K562 (cell line): ENCODE results near the gene TMIGD1.

Experiments
- CTCF ChIP-seq, 3 experiments: IDR thresholded peaks in 2 of 3; conservative IDR thresholded peaks in 1 of 3; 2 replicates each; pipeline ENCODE4 v1.5.1; 2011 to 2012; ENCODE audit warnings: low read length in 3 of 3, mild to moderate bottlenecking in 3 of 3, control low read depth in 2 of 3, improper control_type of control experiment in 1 of 3, inconsistent platforms in 1 of 3, low read depth in 1 of 3, mixed read lengths in 1 of 3, moderate library complexity in 1 of 3; ENCODE audit not compliant: insufficient read depth in 2 of 3
- EZH2 ChIP-seq: IDR thresholded peaks from 2 replicates; pipeline ENCODE4 v1.6.1; 2012; ENCODE audit warnings: low read depth, mild to moderate bottlenecking, inconsistent platforms, low read length, borderline replicate concordance
- FIP1L1 ChIP-seq: fragments of 200-400 bp; formaldehyde crosslinking; IDR thresholded peaks from 2 replicates; pipeline ENCODE4 v1.6.1; 2018; ENCODE audit warnings: mild to moderate bottlenecking, low read depth, low read length; ENCODE audit not compliant: poor library complexity, severe bottlenecking
- FOXA3 ChIP-seq, 2 experiments: fragments of 450-650 bp in 1 of 2; sonication (generic) in 1 of 2; formaldehyde crosslinking; IDR thresholded peaks in 1 of 2; conservative IDR thresholded peaks in 1 of 2; 2 replicates each; pipeline versions ENCODE4 v1.4.0 to v1.8.0; 2020 to 2022; ENCODE audit warnings: mild to moderate bottlenecking in 2 of 2, missing genetic modification reagents in 1 of 2
- JUN ChIP-seq, 2 experiments: sonication (generic) in 1 of 2; formaldehyde crosslinking in 1 of 2; IDR thresholded peaks; 2 replicates each; pipeline versions ENCODE4 v1.6.1 to v1.8.0; 2012 to 2022; ENCODE audit warnings: borderline replicate concordance in 2 of 2, mild to moderate bottlenecking in 2 of 2, improper control_type of control experiment in 1 of 2, low read depth in 1 of 2, low read length in 1 of 2, missing genetic modification reagents in 1 of 2
- MXI1 ChIP-seq: IDR thresholded peaks from 2 replicates; pipeline ENCODE4 v1.6.1; 2011; ENCODE audit warnings: low read depth, mild to moderate bottlenecking, improper control_type of control experiment, low read length
- POLR2A ChIP-seq: fragments of 450-650 bp; conservative IDR thresholded peaks from 2 replicates; pipeline ENCODE4 v1.6.1; 2016
- POLR2AphosphoS5 ChIP-seq: IDR thresholded peaks from 2 replicates; pipeline ENCODE4 v1.6.1; 2011; ENCODE audit warnings: mild to moderate bottlenecking, low read depth, low read length, moderate library complexity; ENCODE audit not compliant: control insufficient read depth, insufficient read depth
- RNF2 ChIP-seq: sonication (generic); IDR thresholded peaks from 2 replicates; pipeline ENCODE4 v1.6.1; 2016
- SETDB1 ChIP-seq: IDR thresholded peaks from one replicate; pipeline ENCODE4 v1.6.1; 2012; ENCODE audit warnings: low read length, control low read depth, inconsistent platforms
- TFAP4 ChIP-seq: sonication (generic); formaldehyde crosslinking; IDR thresholded peaks from 2 replicates; pipeline ENCODE4 v1.8.0; 2022; ENCODE audit warnings: missing genetic modification reagents, mild to moderate bottlenecking, moderate library complexity, borderline replicate concordance
- XRCC5 ChIP-seq: fragments of 200-400 bp; formaldehyde crosslinking; IDR thresholded peaks from 2 replicates; pipeline ENCODE4 v1.6.1; 2017; ENCODE audit warnings: low read depth, mild to moderate bottlenecking, low read length
- ZBTB33 ChIP-seq: sonication (generic); formaldehyde crosslinking; IDR thresholded peaks from 2 replicates; pipeline ENCODE4 v1.8.1; 2023; ENCODE audit warnings: mild to moderate bottlenecking, missing genetic modification reagents

- TF ChIP-seq ZBTB33 (no peak), FOXA3 (CRISPR knock-in tag; conservative IDR thresholded peaks at IDR 0.05 in 1 of 2, IDR thresholded peaks at IDR 0.05 in 1 of 2) (no peak), FIP1L1 (no peak), MXI1 (no peak), SETDB1 (no peak), CTCF (IDR thresholded peaks at IDR 0.05 in 2 of 3, conservative IDR thresholded peaks at IDR 0.05 in 1 of 3; ENCODE audit: insufficient read depth in 2 of 3, low read depth in 1 of 3, low read length in 3 of 3) (no peak), TFAP4 (CRISPR knock-in tag) (no peak), XRCC5 (no peak), POLR2AphosphoS5 (no peak), EZH2 (no peak), RNF2 (no peak), POLR2A (no peak), JUN (IDR thresholded peaks at IDR 0.05; ENCODE audit: borderline replicate concordance, low read depth, low read length) (0 out of 2 replicates have a peak, but pooled peaks have one; percentile 29), JUN (CRISPR knock-in tag; IDR thresholded peaks at IDR 0.05; ENCODE audit: borderline replicate concordance) (no peak)
These were observed 41.8 kb upstream of the TMIGD1 start for GRCh38 chr17:30375661-30376060.
